ENCODE data around the gene ADGRF3.
A peak's percentile ranks its signal among the peaks of the same experiment; 100 is the strongest.
"Not testable (repeated sequence)": the region's sequence is repeated elsewhere in the genome, so short reads cannot be mapped to it uniquely, and the experiment has no call there.

ADGRF3 gene

DNA sequence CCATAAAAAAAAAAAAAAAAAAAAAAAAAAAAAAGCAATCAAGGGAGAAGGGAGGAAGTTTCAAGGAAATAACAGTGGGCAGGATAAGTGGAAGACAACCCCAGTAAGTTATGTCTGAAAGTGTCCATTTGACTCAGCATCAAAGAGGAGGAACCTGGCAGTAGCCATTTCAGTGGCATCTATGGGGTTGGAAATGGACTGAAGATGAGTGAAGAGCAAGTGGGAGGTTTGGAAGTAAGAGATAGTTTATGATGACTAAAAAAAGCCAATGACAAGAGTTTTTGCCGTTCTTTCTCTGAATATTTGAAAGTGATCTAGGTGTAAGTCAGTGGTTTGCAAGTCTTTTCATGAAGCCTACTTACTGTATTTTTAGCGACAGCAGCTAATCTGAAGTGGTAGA lies 9.9 kb downstream of the ADGRF3 start:
- no peak overlapping the region for H3K4me3 ChIP-seq (replicated peaks; ENCODE audit: low read depth, low read length)
- H3K27me3 ChIP-seq (replicated peaks; ENCODE audit: control insufficient read depth, insufficient read depth, low read length): no peaks in the 10 kb centered on the region
- TF ChIP-seq, protein P1, sequence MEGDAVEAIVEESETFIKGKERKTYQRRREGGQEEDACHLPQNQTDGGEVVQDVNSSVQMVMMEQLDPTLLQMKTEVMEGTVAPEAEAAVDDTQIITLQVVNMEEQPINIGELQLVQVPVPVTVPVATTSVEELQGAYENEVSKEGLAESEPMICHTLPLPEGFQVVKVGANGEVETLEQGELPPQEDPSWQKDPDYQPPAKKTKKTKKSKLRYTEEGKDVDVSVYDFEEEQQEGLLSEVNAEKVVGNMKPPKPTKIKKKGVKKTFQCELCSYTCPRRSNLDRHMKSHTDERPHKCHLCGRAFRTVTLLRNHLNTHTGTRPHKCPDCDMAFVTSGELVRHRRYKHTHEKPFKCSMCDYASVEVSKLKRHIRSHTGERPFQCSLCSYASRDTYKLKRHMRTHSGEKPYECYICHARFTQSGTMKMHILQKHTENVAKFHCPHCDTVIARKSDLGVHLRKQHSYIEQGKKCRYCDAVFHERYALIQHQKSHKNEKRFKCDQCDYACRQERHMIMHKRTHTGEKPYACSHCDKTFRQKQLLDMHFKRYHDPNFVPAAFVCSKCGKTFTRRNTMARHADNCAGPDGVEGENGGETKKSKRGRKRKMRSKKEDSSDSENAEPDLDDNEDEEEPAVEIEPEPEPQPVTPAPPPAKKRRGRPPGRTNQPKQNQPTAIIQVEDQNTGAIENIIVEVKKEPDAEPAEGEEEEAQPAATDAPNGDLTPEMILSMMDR (IDR thresholded peaks at IDR 0.05; ENCODE audit: insufficient read depth, low read length, poor library complexity, severe bottlenecking): no peak

DNA sequence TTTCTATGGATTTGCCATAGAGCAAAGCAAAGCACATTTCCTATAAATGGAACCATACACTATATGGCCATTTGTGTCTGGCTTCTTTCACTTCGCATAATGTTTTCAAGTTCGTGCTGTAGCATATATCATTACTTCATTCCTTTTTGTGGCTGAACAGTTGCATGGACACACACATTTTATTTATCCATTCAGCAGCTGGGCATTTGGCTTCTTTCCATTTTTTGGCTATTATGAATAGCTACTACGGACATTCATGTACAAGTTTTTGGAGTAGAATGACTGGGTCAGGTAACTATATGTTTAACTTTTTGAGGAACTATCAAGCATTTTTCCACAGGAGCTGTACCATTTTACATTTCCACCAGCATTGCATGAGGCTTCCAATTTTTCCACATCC lies 11.4 kb downstream of the ADGRF3 start:
- no peak for DNase-seq (ENCODE audit: extremely low read depth, insufficient read length)
- TF ChIP-seq, protein P1 (IDR thresholded peaks at IDR 0.05; ENCODE audit: insufficient read depth, low read length, poor library complexity, severe bottlenecking): no peak
- Histone ChIP-seq H3K27me3 (replicated peaks; ENCODE audit: control insufficient read depth, insufficient read depth, low read length) (no peaks in the 10 kb centered on the region), H3K36me3 (ENCODE audit: control insufficient read depth, insufficient read depth, low read length) (no peaks in the 10 kb centered on the region), H3K4me3 (replicated peaks; ENCODE audit: low read depth, low read length) (no peak overlapping the region)

More for the DNA sequence above, 9.9 kb downstream of the ADGRF3 start:
- DNase-seq (ENCODE audit: extremely low read depth, insufficient read length): no peak
- H3K36me3 ChIP-seq (ENCODE audit: control insufficient read depth, insufficient read depth, low read length): no peaks in the 10 kb centered on the region

DNA sequence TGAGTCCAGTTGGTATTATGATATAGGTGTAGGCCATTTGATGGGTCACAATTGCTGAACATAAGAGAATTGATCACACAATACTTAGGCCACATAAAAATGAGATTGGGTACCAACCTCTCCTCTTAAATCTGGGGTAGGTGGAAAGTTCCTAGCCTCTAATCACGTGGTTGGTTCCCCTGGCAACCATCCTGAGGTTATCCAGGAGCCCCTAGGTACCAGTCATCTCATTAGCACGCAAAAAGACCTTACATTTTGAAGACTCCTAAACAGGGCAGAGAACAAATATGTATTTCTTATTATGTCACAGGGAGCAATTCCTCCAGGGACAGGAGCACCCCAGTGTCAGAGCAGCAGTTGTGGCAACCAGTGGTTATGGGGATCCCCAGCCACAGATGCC lies 13.3 kb downstream of the ADGRF3 start:
- no peak for DNase-seq (ENCODE audit: extremely low read depth, insufficient read length)
- H3K4me3 ChIP-seq (replicated peaks; ENCODE audit: low read depth, low read length): no peak overlapping the region
- no peaks in the 10 kb centered on the region for H3K36me3 ChIP-seq (ENCODE audit: control insufficient read depth, insufficient read depth, low read length)
- TF ChIP-seq, protein P1 (IDR thresholded peaks at IDR 0.05; ENCODE audit: insufficient read depth, low read length, poor library complexity, severe bottlenecking): no peak
- no peaks in the 10 kb centered on the region for H3K27me3 ChIP-seq (replicated peaks; ENCODE audit: control insufficient read depth, insufficient read depth, low read length)

DNA sequence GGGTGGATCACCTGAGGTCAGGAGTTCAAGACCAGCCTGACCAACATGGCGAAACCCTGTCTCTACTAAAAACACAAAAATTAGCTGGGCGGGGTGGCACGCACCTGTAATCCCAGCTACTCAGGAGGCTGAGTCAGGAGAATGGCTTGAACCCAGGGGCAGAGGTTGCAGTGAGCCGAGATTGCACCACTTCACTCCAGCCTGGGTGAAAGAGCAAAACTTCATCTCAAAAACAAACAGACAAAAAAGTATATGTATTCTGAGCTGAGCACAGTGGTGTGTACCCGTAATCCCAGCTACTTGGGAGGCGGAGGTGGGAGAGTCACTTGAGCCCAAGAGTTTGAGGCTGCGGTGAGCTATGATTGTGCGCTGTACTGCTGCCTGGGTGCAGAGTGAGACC lies 15.3 kb downstream of the ADGRF3 start:
- H3K36me3 ChIP-seq (ENCODE audit: control insufficient read depth, insufficient read depth, low read length); H3K27me3 ChIP-seq (replicated peaks; ENCODE audit: control insufficient read depth, insufficient read depth, low read length); DNase-seq (ENCODE audit: extremely low read depth, insufficient read length); H3K4me3 ChIP-seq (replicated peaks; ENCODE audit: low read depth, low read length): not testable (repeated sequence)

DNA sequence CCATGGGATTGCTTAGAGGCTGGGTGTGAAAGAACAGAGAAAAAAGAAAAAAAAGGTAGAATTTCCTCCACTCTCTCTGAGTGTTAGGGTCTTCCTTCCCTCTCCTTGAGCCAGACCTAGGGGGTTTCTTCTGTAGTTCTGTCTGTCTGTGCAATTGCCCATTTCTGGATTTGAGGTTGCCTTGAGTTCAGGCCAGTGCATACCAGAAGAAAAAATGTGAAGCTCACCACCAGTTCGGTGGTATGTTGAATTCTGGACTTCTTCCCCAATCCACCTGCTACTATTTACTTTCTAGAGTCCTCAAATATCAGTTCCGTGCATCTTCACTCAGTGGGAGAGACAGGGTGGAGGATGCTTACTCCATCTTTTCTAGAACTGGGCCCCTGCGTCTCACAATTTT lies 16.0 kb downstream of the ADGRF3 start:
- H3K27me3 ChIP-seq (replicated peaks; ENCODE audit: control insufficient read depth, insufficient read depth, low read length): no peaks in the 10 kb centered on the region
- no peak for DNase-seq (ENCODE audit: extremely low read depth, insufficient read length)
- TF ChIP-seq, protein P1 (IDR thresholded peaks at IDR 0.05; ENCODE audit: insufficient read depth, low read length, poor library complexity, severe bottlenecking): no peak
- H3K4me3 ChIP-seq (replicated peaks; ENCODE audit: low read depth, low read length): no peak overlapping the region
- no peaks in the 10 kb centered on the region for H3K36me3 ChIP-seq (ENCODE audit: control insufficient read depth, insufficient read depth, low read length)

DNA sequence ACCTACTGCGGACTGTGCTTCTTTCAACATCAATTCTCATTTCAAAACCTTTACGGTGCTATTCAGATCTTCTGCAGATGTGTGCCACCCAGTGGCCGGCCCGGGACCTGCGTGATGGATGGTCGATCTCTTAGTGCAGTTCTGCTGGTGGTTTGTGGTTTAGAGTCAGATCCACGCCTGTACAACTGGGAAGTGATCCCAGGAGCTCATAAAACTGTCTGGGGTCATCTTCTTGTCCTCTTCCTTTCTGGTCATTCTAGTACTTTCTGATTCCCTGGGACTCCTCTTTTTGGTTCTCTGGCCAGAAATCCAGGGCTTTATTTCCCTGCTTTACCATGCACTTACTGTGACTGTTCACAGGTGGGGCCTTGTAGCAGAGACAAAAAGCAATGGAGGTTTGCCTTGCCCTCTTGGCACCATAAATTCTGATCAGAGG lies 16.5 kb downstream of the ADGRF3 start:
- DNase-seq (ENCODE audit: extremely low read depth, insufficient read length): peak; percentile 74
- TF ChIP-seq, protein P1 (IDR thresholded peaks at IDR 0.05; ENCODE audit: insufficient read depth, low read length, poor library complexity, severe bottlenecking): peak; percentile 93
- no peaks in the 10 kb centered on the region for H3K36me3 ChIP-seq (ENCODE audit: control insufficient read depth, insufficient read depth, low read length)
- no peaks in the 10 kb centered on the region for H3K27me3 ChIP-seq (replicated peaks; ENCODE audit: control insufficient read depth, insufficient read depth, low read length)
- H3K4me3 ChIP-seq (replicated peaks; ENCODE audit: low read depth, low read length): no peak overlapping the region

DNA sequence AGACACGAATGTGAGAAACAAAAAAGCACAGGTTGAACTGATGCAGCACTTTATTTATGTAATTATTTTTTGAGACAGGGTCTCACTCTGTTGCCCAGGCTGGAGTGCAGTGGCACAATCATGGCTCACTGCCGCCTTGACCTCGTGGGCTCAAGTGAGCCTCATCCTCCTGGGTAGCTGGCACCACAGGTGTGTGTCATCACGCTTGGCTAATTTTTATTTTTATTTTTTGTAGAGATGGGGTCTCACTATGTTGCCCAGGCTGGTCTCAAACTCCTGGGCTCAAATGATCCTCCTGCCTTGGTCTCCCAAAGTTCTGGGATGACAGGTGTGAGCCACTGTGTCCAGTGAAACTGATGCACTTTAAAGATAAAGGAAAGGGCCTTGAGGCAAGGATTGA lies 17.5 kb downstream of the ADGRF3 start:
- not testable (repeated sequence) for DNase-seq (ENCODE audit: extremely low read depth, insufficient read length); H3K4me3 ChIP-seq (replicated peaks; ENCODE audit: low read depth, low read length); H3K27me3 ChIP-seq (replicated peaks; ENCODE audit: control insufficient read depth, insufficient read depth, low read length); H3K36me3 ChIP-seq (ENCODE audit: control insufficient read depth, insufficient read depth, low read length)
